B cell (primary cell): Measurements from ENCODE around the gene ZFR2. TPM values are rescaled to one million over a fixed set of nuclear protein-coding genes. Genes with fewer than 3 reads are reported as not detected.

Experiments used
- ATAC-seq: fragments of 200-7000 bp; cut with Tn5 transposase; one replicate; pipeline ENCODE4 v1.10.0; 2021; ENCODE audit warnings: low read depth, mild to moderate bottlenecking, moderate number of reproducible peaks, moderate library complexity
- CTCF ChIA-PET: fragments of 350-600 bp; sonication (Branson Sonifier 250); formaldehyde crosslinking; loops from one replicate; lab custom pipeline; 2021; ENCODE audit warnings: antibody characterized with exemption, inconsistent platforms; lab: Charles Lee
- POLR2A ChIA-PET: fragments of 350-600 bp; sonication (Branson Sonifier 250); formaldehyde crosslinking; loops from one replicate; lab custom pipeline; 2021; ENCODE audit warnings: antibody characterized with exemption; lab: Charles Lee
- DNase-seq: peaks from one replicate; pipeline ENCODE4 v3.0.0; 2013
- H2AFZ ChIP-seq: 2 replicates; pipeline ENCODE4 v1.6.1; 2012; ENCODE audit warnings: mild to moderate bottlenecking, low read depth, low read length; ENCODE audit not compliant: insufficient read depth, poor library complexity, severe bottlenecking
- H3K27ac ChIP-seq, 2 donors: 1 replicate in 1 of 2; 2 replicates in 1 of 2; pipeline ENCODE4 v1.5.1; 2012 to 2013; ENCODE audit warnings: low read length in 2 of 2, mild to moderate bottlenecking in 2 of 2, moderate library complexity in 1 of 2
- H3K27me3 ChIP-seq, 4 experiments: fragments of 200-600 bp in 1 of 4; sonication (generic) in 1 of 4; replicated peaks in 1 of 4; 1 replicate in 2 of 4; 2 replicates in 2 of 4; pipeline versions ENCODE4 v1.6.1 to v1.7.0; 2013 to 2016; ENCODE audit warnings: low read length in 3 of 4, mild to moderate bottlenecking in 2 of 4, mixed read lengths in 1 of 4, moderate library complexity in 1 of 4; ENCODE audit not compliant: insufficient read depth in 4 of 4, control insufficient read depth in 3 of 4; ENCODE audit errors: control extremely low read depth in 1 of 4
- H3K36me3 ChIP-seq, 2 experiments: replicated peaks in 1 of 2; 1 replicate in 1 of 2; 2 replicates in 1 of 2; pipeline versions ENCODE4 v1.6.1 to v1.7.1; 2013; ENCODE audit warnings: low read length in 1 of 2; ENCODE audit not compliant: insufficient read depth in 2 of 2, control insufficient read depth in 1 of 2; ENCODE audit errors: control extremely low read depth in 1 of 2, extremely low read depth in 1 of 2
- H3K4me1 ChIP-seq, 2 donors: fragments of 200-600 bp in 1 of 2; sonication (generic) in 1 of 2; 1 replicate in 1 of 2; 2 replicates in 1 of 2; pipeline versions ENCODE4 v1.5.1 to v1.6.1; 2013 to 2017; ENCODE audit warnings: low read length in 2 of 2; ENCODE audit not compliant: control insufficient read depth in 2 of 2, insufficient read depth in 2 of 2
- H3K4me2 ChIP-seq: replicated peaks from 2 replicates; pipeline ENCODE3; 2012; ENCODE audit warnings: mild to moderate bottlenecking, low read depth, low read length; ENCODE audit not compliant: poor library complexity, severe bottlenecking
- H3K4me3 ChIP-seq, 5 experiments: fragments of 200-600 bp in 1 of 5; sonication (generic) in 1 of 5; 1 replicate in 3 of 5; 2 replicates in 2 of 5; pipeline versions ENCODE4 v1.5.1 to v1.7.0; 2011 to 2016; ENCODE audit warnings: low read length in 4 of 5, mild to moderate bottlenecking in 4 of 5, low read depth in 2 of 5, control low read depth in 1 of 5, moderate library complexity in 1 of 5; ENCODE audit not compliant: insufficient read depth in 1 of 5; ENCODE audit errors: control extremely low read depth in 1 of 5, extremely low read depth in 1 of 5
- H3K79me2 ChIP-seq: fragments of 200-600 bp; sonication (generic); one replicate; pipeline ENCODE4 v1.6.0; 2016; ENCODE audit warnings: low read length; ENCODE audit not compliant: control insufficient read depth, insufficient read depth
- H3K9ac ChIP-seq: fragments of 200-600 bp; sonication (generic); 2 replicates; pipeline ENCODE4 v1.6.1; 2017; ENCODE audit warnings: mild to moderate bottlenecking, low read length, moderate library complexity
- H3K9me3 ChIP-seq, 3 donors: one replicate each; pipeline versions ENCODE4 v1.6.1 to v1.7.1; 2013; ENCODE audit warnings: low read length in 2 of 3; ENCODE audit not compliant: control insufficient read depth in 2 of 3, insufficient read depth in 1 of 3; ENCODE audit errors: control extremely low read depth in 1 of 3
- H4K20me1 ChIP-seq: 2 replicates; pipeline ENCODE4 v1.6.0; 2012; ENCODE audit warnings: mild to moderate bottlenecking, low read length; ENCODE audit not compliant: insufficient read depth, control insufficient read depth, poor library complexity, severe bottlenecking
- H3K27ac Mint-ChIP-seq: one replicate; pipeline ENCODE4 v1.8.0; 2021; ENCODE audit warnings: mixed read lengths
- H3K27me3 Mint-ChIP-seq: one replicate; pipeline ENCODE4 v1.8.0; 2021; ENCODE audit warnings: mixed read lengths
- H3K4me1 Mint-ChIP-seq: one replicate; pipeline ENCODE4 v1.8.0; 2021; ENCODE audit warnings: mixed read lengths
- H3K4me3 Mint-ChIP-seq: one replicate; pipeline ENCODE4 v1.8.0; 2021; ENCODE audit warnings: mixed read lengths
- H3K9me3 Mint-ChIP-seq: one replicate; pipeline ENCODE4 v1.8.0; 2022; ENCODE audit warnings: mixed read lengths; ENCODE audit not compliant: insufficient read depth
- EZH2 ChIP-seq: IDR thresholded peaks from 2 replicates; pipeline ENCODE4 v1.6.1; 2012; ENCODE audit warnings: borderline replicate concordance, low read depth, mild to moderate bottlenecking, moderate library complexity, low read length; ENCODE audit not compliant: insufficient read depth, poor library complexity, severe bottlenecking
- WGBS: methylation state at CpG from one replicate; pipeline ENCODE4 v1.1.5; 2013; ENCODE audit warnings: missing lambda C conversion rate; ENCODE audit not compliant: insufficient coverage; 5-methylcytosine and 5-hydroxymethylcytosine counted together
- intact Hi-C: fragments of 100-400 bp; cut with micrococcal nuclease; formaldehyde crosslinking; loops from one replicate; pipeline ENCODE4 v1.10.0; 2022
- polyA plus RNA-seq: library from polyadenylated mRNA; depleted of rRNA; stranded (reverse); fragments of >200 nt; gene quantifications from 2 replicates; pipeline ENCODE4 v1.2.3, GENCODE V29; 2012
- total RNA-seq, 2 donors: library from RNA; stranded (reverse); fragments of 120-200 nt in 1 of 2; gene quantifications; 1 replicate in 1 of 2; 2 replicates in 1 of 2; pipeline versions ENCODE4 v1.2.3 to v1.2.4, GENCODE V29; 2013 to 2022
- TF ChIP-seq, protein P1 (sequence below): fragments of 200-600 bp; IDR thresholded peaks from one replicate; pipeline ENCODE4 v1.8.0; 2022; ENCODE audit warnings: antibody characterized with exemption, mild to moderate bottlenecking

ZFR2 gene
- total and polyA plus RNA-seq, 2 donors (not counting 1 experiment from before 2014, with no cell fraction given) = 0.36 to 0.39 TPM

DNA sequence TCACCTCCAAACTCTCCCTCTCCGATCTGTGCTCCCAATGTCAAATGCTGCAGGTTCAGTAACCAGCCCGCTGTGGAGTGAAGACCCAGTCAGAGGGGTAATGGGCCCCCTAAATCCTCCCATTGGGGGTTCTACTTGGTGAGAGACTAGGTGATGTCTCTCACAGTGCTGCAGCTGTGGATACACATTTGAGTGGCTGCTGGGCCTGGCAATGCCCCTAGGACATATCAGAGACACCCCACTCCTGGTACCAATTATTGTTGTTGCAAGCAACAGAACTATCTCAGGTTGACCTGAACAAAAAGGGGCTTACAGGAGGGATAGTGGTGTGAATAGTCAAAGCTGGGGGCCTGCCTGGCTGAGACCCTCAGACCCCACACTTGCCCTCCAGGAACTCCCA, 87.2 kb downstream of the ZFR2 start:
- H3K9ac ChIP-seq = no peak overlapping the region
- H3K36me3 ChIP-seq = no peaks in the 10 kb centered on the region
- no peaks in the 10 kb centered on the region for H4K20me1 ChIP-seq
- H3K79me2 ChIP-seq = no peaks in the 10 kb centered on the region
- H3K4me3 ChIP-seq = no peak overlapping the region
- ATAC-seq (no peak), DNase-seq (no peak)
- H3K27me3 ChIP-seq = peaks cover 0 to 2% (median 0%) of the 10 kb centered on the region in 4 experiments
- intact Hi-C loops = no loop called here
- Mint-ChIP-seq H3K27me3 (no peaks in the 10 kb centered on the region), H3K9me3 (peaks cover 12% of the 10 kb centered on the region), H3K4me1 (peaks cover 17% of the 10 kb centered on the region), H3K27ac (no peak overlapping the region), H3K4me3 (no peak overlapping the region)
- no peak overlapping the region for H2AFZ ChIP-seq
- H3K4me2 ChIP-seq = no peak overlapping the region
- WGBS = 100% methylated on average over 2 of the region's 2 CpGs
- no peak for TF ChIP-seq EZH2
- TF ChIP-seq, protein P1, sequence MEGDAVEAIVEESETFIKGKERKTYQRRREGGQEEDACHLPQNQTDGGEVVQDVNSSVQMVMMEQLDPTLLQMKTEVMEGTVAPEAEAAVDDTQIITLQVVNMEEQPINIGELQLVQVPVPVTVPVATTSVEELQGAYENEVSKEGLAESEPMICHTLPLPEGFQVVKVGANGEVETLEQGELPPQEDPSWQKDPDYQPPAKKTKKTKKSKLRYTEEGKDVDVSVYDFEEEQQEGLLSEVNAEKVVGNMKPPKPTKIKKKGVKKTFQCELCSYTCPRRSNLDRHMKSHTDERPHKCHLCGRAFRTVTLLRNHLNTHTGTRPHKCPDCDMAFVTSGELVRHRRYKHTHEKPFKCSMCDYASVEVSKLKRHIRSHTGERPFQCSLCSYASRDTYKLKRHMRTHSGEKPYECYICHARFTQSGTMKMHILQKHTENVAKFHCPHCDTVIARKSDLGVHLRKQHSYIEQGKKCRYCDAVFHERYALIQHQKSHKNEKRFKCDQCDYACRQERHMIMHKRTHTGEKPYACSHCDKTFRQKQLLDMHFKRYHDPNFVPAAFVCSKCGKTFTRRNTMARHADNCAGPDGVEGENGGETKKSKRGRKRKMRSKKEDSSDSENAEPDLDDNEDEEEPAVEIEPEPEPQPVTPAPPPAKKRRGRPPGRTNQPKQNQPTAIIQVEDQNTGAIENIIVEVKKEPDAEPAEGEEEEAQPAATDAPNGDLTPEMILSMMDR = no peak
- CTCF ChIA-PET = no interaction called here
- H3K4me1 ChIP-seq = peaks cover 11 to 13% of the 10 kb centered on the region in 2 donors
- POLR2A ChIA-PET = no interaction called here
- H3K27ac ChIP-seq = no peak overlapping the region
- peaks cover 0 to 31% (median 21%) of the 10 kb centered on the region in 3 donors for H3K9me3 ChIP-seq

DNA sequence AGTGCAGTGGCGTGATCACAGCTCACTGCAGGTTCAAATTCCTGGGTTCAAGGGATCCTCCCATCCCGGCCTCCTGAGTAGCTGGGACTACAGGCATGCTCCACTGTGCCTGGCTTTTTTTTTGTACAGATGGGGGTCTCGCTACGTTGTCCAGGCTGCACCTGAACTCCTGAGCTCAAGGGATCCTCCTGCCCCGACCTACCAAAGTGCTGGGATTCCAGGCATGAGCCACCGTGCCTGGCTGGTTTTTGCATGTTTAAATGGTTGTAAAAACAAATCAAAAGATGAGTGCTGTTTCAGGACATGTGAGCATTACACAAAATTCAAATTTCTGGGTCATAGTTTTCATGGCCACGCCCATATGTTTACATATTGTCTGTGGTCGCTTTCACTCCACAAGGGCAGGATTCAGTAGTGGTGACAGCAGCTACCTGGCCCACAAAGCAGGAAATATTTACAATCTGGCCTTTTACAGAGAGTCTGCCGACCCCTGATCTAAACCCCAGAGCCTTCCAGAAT, 88.0 kb downstream of the ZFR2 start:
- H3K9me3 Mint-ChIP-seq = peaks cover 12% of the 10 kb centered on the region
- peaks cover 15% of the 10 kb centered on the region for H3K4me1 Mint-ChIP-seq
- no peak overlapping the region for H3K27ac Mint-ChIP-seq

More for the DNA sequence above, 88.0 kb downstream of the ZFR2 start:
- no peak overlapping the region for H3K4me3 ChIP-seq
- CTCF ChIA-PET = no interaction called here
- no peak overlapping the region for H3K4me2 ChIP-seq
- intact Hi-C loops = no loop called here
- H4K20me1 ChIP-seq = no peaks in the 10 kb centered on the region
- H3K9me3 ChIP-seq = peaks cover 0 to 31% (median 21%) of the 10 kb centered on the region in 3 donors
- ATAC-seq = no peak
- DNase-seq = no peak
- H3K4me3 Mint-ChIP-seq = no peak overlapping the region
- no peak overlapping the region for H3K27ac ChIP-seq
- peaks cover 11 to 13% of the 10 kb centered on the region in 2 donors for H3K4me1 ChIP-seq
- no peaks in the 10 kb centered on the region for H3K27me3 Mint-ChIP-seq
- no peak overlapping the region for H2AFZ ChIP-seq
- no peak overlapping the region for H3K9ac ChIP-seq
- TF ChIP-seq, protein P1 = no peak
- TF ChIP-seq EZH2 = no peak
- H3K27me3 ChIP-seq = peaks cover 0 to 2% (median 0%) of the 10 kb centered on the region in 4 experiments
- 99% methylated on average over 8 of the region's 9 CpGs for WGBS
- no peaks in the 10 kb centered on the region for H3K79me2 ChIP-seq
- H3K36me3 ChIP-seq = no peaks in the 10 kb centered on the region
- POLR2A ChIA-PET = no interaction called here
